HG02759 (cell line): ENCODE measurements around the gene TMEM11.
"Not testable (repeated sequence)": the region's sequence is repeated elsewhere in the genome, so short reads cannot be mapped to it uniquely, and the experiment has no call there.

Source experiments
- ATAC-seq: cut with Tn5 transposase; IDR thresholded peaks from one replicate; pipeline ENCODE4 v1.9.1; 2021; ENCODE audit warnings: mild to moderate bottlenecking, moderate library complexity; ENCODE audit not compliant: unreplicated experiment

The TMEM11 gene

DNA sequence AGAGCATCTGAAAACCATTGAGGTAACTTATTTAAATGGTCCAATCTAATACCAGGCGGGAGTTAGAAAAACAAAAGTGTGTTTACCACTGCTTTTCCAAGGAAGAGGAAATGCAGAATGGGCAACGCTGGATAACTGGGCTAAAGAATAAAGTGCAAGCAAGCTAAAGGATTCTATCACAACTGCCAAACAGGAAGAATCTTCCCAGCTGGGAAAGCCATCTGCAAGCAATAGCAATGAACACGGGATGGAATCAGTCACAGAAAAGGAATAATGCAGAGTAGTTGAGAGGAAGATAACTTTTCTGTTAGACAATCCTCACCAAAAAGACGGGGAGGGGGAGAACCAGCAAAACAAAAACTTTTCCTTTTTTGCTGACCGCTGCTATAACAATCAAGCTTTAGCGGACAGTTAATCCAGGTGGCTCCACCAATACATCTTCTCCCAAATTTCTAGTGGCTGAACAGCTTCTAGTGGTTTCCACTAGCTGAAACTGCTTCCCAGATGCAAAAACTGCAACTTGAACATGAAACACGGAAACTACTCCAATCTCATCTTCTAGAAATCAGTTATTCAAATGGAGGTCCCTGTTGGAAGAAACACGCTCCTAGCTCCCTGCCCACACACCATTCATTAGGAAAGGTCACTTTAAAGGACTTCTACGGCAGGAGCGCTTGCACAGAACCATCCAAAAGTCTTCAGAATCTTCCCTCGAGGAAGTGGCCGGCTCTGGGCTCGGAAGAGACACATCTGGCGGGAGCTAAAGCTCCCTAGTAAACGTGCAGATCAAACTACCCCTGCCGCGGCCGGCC is 929 bp downstream of the TMEM11 start:
- ATAC-seq: no peak

DNA sequence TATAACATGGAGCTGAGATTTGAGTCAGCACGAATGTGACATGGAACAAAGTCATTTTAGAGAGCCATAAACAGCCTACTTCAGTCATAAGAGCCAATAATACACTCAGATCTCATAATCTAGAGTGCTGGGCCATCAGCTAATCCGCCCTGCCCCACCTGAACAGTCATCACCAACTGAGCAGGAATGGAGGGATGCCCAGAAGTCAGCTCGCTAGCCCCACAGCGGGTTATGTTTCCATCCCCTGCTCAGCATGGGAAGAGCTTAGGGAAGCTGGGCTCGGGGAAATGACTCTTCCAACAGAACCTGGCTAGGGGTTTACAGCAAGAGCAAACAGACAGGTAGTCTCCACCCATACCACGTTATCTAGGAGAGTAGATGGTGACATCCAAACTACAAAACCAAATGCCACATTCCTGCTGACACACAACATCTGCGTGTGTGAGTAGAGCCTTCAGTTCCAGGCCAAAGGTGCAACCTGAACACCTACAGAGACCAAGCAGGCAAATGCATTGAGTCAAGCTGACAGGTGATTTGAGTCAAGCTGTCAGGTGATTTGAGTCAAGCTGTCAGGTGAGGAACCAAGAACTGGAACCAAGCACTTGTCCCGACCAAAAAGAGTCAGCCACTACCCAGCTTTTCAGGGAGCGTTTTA is 2.0 kb downstream of the TMEM11 start:
- no peak for ATAC-seq

DNA sequence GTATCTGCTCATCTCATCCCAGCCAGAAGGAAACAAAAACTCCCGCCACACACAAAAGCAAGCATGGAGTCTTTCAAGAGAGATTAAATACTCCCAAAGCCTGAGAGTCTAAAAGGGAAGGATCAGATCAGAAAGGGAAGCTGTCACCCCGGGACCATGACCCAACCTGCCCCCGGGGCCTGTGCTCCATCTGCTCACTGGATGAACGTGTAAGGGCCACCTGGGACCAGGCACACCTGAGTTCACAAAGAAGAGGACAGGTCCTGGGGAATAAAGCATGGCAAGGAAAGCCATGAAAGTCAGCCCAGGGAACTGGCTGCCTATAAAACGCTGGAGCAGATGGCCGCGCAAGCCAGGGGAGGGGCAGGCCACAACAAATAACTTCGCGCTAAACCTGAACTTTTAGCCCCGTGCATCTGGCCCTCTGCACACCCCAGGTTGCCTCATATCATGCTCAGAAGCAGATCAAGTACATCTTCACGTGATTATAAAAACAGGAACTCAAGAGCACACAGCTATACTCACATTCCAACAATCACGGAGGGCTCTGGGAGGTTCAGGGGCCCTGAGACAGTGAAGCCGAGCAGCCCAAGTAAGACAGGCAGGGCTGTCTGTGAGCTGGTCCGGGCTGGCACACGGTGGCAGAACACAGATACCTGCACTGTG is 3.4 kb downstream of the TMEM11 start:
- ATAC-seq: no peak

DNA sequence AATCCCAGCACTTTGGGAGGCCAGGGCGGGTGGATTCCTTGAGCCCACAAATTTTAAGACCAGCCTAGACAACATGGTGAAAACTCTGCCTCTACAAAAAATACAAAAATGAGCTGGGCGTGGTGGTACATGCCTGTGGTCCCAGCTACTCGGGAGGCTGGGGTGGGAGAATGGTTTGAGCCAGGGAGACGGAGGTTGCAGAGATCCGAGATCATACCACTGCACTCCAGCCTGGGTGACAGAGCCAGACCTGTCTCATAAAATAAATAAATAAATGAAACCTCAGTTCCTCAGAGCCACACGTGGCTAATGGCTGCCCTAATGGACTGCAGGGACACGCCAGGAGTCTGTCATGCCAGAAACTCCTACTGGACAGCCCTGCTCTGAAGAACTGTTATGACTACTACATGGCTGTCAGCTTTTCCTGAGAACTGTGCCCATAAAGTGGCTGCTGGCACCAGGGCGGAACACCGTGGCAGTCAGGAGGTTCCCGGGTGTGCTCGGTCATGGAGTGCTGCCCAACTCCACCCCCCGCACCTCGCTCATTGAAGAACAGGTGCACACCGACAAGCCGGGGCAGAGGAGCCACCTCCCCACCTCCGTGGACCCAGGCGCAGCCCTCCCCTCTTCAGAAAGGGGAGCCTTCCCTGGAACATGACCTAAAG is 4.3 kb downstream of the TMEM11 start:
- ATAC-seq: no peak

DNA sequence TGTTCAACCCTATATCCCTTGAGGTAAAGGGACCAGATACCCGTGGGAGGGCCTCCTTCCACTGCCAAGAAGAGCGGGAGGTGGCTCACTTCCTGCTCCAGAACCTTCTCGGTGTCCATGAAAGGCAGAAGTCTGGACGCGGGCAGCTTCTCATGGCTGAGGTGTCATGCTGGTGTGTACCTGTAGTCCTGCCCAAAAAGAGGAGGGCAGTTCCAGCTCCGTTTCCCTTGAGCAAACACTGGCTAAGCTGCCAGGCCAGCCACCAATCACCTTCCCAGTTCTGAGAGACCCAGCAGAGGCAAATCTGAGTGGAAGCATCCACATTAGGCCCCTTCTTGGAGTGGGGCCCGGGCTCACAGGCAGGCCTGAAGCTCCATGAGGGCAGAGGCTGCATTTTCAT is 5.6 kb downstream of the TMEM11 start:
- ATAC-seq: no peak

DNA sequence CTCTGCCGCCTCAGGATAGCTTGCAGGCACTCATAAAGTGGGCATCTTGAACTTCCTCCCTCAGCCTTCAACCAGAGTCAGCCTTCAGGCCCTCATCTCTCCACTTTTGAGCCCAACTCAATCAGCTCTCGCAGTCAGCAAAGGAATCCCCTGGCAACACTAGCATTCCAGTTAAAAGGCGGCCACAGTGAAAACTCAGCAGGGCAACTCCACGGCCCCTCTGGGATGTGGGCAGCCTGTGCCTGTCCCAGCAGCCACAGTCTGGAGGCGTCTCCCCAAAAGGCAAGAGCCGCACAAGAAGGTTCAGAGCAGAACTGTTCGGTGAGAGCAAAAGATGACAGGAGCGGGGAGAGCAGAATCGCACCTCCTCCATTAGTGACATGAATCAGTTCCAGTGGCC is 9.0 kb downstream of the TMEM11 start:
- ATAC-seq: no peak

DNA sequence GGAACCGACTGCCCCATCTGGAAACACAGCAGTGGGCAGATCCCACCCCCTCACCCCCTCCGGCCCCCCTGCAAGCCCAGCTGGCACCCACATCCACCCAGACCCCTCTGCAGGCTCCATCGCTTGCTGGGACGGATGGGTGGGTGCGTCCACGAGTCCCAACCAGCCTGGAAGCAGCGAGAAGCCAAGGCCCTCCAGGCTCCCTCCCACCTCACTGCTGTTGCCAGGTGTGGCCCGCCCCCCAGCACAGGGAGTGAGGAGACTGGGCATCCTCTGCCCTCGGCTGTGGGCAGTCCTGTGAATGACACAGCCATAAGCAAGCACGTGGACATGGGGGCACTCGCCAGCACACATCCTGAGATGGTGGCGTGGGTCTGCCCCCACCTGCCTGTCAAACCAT is 11.4 kb downstream of the TMEM11 start:
- no peak for ATAC-seq

DNA sequence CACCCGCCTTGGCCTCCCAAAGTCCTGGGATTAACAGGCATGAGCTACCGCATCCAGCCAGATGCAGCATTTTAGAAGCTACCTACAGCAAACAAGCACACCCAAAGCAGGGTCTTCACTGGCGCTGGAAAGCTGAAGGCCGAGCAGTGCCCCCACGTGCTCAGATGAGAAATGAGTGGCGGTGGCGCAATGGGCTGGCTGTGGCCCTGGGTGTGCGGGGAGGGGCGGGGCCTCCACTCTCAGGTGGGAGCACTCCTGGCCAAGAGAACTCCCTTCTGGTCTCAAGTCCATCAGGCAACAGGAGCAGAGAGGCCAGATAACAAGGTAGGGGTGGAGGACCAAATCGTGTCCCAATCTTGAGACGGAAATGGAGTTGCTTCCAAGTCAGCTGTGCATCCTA is 12.1 kb downstream of the TMEM11 start:
- ATAC-seq: no peak

DNA sequence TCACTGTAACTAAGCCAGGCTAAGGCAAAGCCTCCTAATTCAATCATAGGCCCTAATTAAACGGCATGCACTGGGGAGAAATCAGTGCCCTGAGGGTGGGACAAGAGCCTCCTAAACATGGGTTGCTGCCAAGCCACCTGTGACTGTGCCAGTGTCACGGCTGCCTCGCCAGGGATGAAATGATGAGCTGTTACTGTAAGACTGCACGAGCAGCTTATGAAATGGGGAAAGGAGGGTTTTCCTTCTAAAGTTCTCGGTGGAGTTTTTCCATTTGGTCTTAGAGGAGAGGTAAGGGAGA is 12.7 kb downstream of the TMEM11 start:
- ATAC-seq: no peak

DNA sequence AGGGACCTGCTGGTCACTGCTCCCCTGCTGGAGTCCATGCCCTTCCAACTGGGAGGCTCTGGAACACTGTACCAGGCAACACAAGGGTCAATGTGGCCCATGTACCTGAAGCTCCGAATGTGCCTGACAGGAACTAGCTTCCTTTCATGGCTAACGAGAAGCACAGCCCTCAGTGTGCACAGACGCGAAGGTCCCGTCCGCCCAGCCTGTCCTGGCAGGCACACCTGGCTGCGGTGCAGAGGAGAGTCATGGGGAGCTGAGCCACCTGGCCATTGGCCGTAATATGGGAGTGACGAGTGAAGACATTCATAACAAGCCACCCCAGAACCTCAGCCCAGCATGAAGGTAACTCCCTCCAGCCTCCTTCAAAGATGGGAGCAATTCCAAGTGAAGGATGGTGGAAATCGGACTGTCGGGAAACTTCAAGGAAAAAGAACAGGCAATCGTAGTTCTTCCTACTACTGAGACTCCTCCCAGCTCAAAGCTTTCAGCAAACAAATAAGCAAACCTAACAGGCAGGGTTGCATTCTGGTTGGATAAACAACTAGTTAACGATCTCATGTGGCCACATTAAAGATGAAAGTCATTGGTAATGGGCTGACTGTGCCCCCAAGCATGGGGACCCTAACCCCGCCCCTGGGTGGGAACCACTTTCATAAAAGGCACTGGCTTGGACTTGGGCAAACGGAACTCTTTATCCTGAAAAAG is 13.2 kb downstream of the TMEM11 start:
- ATAC-seq: no peak

DNA sequence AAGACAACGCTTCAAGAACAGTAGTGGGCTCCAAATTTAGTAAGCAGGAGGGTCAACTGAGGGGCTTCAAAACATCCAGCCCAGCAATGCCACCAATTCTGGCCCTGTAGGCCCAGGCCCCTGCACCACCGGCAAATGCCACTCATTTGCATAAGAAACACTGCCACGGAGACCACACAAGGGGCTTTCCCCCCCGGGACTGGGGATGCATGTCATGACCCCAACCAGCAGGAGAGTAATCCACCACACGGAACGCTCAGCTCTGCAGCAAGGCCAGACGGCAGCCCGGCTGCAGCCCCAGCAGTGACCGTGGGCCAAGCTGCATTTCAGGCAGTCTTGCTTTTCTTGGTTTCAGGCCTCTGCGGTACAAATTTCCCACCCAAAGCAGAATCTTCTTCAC is 14.1 kb downstream of the TMEM11 start:
- no peak for ATAC-seq

DNA sequence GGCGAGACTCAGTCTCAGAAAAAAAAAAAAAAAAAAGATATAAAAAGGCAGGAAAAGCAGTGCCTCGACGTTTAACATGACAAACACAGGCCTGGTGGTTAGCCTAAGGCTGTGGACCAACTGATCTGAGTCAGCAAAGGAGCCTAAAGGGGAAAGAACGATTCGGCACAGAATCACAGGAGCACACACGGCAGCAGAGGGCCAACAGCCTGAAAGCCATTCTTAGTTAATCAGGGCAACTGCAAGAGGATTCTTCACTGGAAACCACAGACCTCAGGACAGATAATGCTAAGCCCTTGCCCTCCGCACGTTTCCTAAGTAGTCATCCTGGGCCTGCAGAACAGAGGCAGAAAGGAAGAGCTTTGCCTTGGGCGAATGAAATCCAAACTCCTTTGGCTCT is 14.7 kb downstream of the TMEM11 start:
- ATAC-seq: no peak

DNA sequence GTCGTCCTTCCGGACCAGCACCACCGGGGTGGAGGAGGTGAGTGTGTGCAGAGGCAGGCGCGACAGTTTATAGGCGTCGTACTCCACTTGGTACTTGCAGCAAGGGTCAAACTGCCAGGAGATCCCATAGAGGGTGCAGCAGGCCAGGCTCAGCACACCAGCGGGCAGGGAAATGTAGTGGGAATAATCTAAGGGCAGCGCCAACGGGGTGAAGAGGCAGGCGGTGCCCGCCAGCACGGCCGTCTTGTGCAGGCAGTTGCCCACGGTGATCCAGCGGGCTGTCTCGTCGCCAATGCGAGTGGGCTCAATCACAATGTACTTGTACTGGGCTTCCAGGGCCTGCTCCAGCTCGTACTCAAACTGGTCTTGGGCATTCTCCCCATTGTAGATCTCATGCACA is 15.6 kb downstream of the TMEM11 start:
- ATAC-seq: no peak

DNA sequence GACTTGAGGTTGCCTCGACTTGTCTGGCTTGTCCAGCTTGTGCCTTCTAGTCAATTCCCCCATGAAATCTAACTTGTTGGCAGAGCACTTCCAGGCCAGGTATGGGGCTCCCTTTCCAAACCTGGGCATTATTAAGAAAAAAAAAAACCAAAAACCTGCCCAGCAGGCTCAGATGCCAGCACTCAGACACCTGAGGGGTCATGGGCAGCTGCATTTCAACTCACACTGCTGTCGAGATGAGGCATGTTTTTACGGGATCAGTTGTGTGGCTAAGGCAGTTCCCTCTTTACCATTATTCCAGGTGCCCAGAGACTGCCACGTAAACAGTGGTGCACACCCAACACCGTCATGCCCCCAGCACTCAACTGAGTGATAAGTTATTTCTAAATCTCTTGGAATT is 17.8 kb downstream of the TMEM11 start:
- no peak for ATAC-seq

DNA sequence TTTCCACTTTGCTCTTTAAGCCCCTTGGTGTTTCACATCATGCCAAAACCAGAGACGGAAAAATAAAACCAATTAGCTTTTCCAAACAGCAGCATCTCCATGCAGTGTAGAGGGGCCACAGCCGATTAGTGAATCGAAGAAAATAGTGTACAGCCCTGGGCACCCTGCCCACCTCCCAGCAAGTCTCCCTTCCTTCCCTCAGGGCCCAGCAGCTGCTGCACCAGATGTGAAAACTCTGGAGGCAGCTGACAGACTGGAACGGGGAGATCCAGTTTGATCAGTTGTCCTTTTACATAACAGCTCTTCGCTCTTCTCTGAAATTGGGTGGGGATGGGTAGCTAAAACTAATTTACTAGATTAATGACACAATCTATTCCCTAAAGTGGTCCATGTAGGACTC is 19.3 kb downstream of the TMEM11 start:
- ATAC-seq: no peak

DNA sequence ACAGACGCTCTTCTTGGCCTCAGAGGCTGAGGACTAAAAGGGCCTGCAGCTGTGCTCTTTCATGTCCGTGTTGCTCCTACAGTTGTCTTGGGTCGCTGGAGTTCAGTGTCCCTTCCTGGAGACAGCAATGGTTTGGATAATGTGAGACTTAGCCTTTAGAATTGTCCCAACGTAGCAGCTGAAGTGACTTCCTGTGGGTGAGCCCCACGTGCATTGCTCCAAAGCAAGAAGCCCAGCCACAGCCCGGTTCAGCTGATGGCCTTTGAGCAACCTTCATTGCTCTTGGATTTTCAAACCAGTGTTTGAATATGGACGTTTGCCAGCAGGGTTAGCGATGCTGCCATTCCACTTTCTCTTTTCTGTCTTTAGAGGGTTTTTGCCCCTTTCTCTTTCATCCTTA is 19.7 kb downstream of the TMEM11 start:
- no peak for ATAC-seq

DNA sequence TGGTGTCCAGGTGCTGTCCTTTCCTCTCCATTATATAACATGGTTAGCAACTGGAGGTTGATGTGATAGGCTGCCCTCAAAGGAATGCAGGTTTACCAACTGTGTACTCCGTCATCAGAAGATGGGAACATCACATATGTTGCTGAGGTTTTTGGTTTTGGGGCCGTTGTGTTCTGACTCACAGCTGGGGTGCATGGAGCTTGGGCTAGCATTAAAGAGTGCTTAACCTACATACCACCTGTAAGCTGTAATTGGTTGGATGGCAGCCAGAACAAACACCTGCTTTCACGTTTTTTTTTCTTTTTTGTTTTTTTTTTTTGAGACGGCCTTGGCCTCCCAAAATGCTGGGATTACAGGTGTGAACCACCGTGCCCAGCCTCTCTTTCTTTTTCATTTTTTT is 20.9 kb downstream of the TMEM11 start:
- no peak for ATAC-seq

DNA sequence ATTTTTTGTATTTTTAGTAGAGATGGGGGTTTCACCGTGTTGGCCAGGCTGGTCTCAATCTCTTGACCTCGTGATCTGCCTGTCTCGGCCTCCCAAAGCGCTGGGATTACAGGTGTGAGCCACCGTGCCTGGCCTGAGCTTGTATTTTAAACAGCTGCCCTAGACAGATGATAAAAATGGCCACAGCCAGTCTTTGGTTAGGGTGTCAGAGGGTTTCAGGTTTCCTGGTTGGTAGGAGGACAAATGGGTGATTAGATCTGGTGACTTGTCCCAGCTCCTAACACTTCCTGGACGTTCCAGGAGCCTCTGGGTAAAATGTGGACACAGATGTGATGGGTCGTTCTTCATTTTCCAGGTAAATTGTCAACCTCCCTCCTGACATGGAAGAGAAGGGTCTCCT is 21.5 kb downstream of the TMEM11 start:
- not testable (repeated sequence) for ATAC-seq

DNA sequence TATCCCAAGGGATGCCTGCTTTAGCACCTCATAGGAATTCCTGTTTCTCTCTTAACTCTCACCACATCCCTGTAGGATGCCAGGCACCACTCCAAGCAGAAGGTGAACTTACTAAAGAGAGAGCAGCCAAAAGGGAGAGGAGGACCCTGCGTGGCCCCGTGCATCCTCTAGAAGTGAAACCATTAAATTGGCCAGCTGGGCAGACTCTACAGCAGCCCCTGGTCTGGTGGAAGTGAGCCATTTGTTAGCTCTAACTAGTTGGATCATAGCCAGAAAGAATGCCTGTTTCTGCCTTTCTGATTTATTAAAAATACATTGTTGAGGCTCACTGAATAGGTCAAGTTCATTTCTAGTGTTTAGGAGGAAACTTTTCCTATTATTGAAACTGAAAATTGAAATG is 22.3 kb downstream of the TMEM11 start:
- ATAC-seq: no peak

DNA sequence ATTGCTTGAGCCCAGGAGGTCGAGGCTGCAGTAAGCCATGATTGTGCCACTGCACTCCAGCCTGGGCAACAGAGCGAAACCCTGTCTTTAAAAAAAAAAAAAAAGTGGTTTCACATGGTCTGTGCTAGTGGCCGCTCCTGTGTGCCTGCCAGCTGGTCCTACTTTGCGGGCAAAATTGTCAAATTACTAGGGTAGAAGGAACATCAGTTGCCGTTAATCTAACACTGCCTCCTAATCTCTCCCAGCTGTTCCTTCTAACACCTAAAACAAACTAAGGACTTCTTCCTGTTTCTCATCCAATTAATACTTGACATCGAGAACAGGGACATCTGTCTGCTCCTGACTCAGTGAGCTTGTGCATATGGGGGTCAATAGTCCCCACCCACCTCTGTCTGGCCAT is 23.9 kb downstream of the TMEM11 start:
- no peak for ATAC-seq

DNA sequence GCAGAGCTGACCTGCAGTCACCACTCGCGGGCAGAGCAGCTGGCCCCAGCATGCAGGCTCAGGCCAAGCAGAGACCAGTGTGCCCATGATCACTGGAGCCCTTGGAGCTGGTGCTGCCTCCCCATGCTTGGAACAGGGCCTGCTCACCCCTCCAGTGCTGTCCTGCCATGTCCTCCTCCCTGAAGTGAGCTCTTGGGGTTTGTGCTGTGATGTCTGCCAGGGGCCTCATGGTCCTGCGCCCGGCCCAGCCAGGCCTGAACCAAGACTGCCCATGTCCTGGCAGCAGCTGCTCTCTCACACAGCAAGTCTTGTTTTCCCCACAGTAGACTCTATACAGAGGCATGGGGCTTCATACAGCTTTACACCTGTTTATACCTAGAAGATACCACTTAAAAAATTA is 24.6 kb downstream of the TMEM11 start:
- ATAC-seq: no peak
